HG03139 (cell line): ENCODE data around the gene HHATL.

Experiments used
- ATAC-seq: cut with Tn5 transposase; IDR thresholded peaks from one replicate; pipeline ENCODE4 v1.9.1; 2021; ENCODE audit not compliant: unreplicated experiment

Gene HHATL

GRCh38 chr3:42666577-42666998 is 36.0 kb downstream of the HHATL start:
- no peak for ATAC-seq

- ATAC-seq = no peak
Measured at GRCh38 chr3:42666022-42666421, 36.6 kb downstream of the HHATL start.

GRCh38 chr3:42665050-42665878 is 37.3 kb downstream of the HHATL start:
- ATAC-seq = no peak

- ATAC-seq = no peak
Measured at GRCh38 chr3:42664438-42664803, 38.2 kb downstream of the HHATL start.

GRCh38 chr3:42663581-42664437 is 38.8 kb downstream of the HHATL start:
- ATAC-seq = no peak

- no peak for ATAC-seq
Measured at GRCh38 chr3:42662813-42663535, 39.6 kb downstream of the HHATL start.

GRCh38 chr3:42662037-42662812 is 40.4 kb downstream of the HHATL start:
- no peak for ATAC-seq

GRCh38 chr3:42661593-42662022 is 41.0 kb downstream of the HHATL start:
- no peak for ATAC-seq

GRCh38 chr3:42660898-42661297 is 41.7 kb downstream of the HHATL start:
- ATAC-seq = no peak

- no peak for ATAC-seq
Measured at GRCh38 chr3:42660131-42660715, 42.4 kb downstream of the HHATL start.

- ATAC-seq = no peak
Measured at GRCh38 chr3:42659451-42660130, 43.0 kb downstream of the HHATL start.

GRCh38 chr3:42658771-42659390 is 43.7 kb downstream of the HHATL start:
- ATAC-seq = no peak

- no peak for ATAC-seq
Measured at GRCh38 chr3:42658091-42658770, 44.4 kb downstream of the HHATL start.

- ATAC-seq = no peak
Measured at GRCh38 chr3:42657675-42658074, 44.9 kb downstream of the HHATL start.

GRCh38 chr3:42656680-42657610 is 45.7 kb downstream of the HHATL start:
- no peak for ATAC-seq

- ATAC-seq = no peak
Measured at GRCh38 chr3:42655980-42656679, 46.5 kb downstream of the HHATL start.

GRCh38 chr3:42655331-42655888 is 47.2 kb downstream of the HHATL start:
- no peak for ATAC-seq
